Activated CD8-positive, alpha-beta memory T cell treated with anti-CD3 and anti-CD28 coated beads, Interleukin-2, amount 50 U/mL, for 1 hour (primary cell): ENCODE data around the gene KIZ.

Source experiments
- DNase-seq: peaks from one replicate; pipeline ENCODE4 v3.0.0-alpha.2; 2020; ENCODE audit errors: extremely low read depth

KIZ gene

GRCh38 chr20:21125849-21126580 lies at the start of gene KIZ:
Gene KIZ (plus strand): TSS chr20:21126082. CDS start chr20:21126116, 34 bp downstream.
- peak; percentile 85 for DNase-seq

- no peak for DNase-seq
Measured at GRCh38 chr20:21077809-21078345, 48.0 kb upstream of the KIZ start.

GRCh38 chr20:21082584-21082983 lies 43.3 kb upstream of the KIZ start:
- no peak for DNase-seq

- no peak for DNase-seq
Measured at GRCh38 chr20:21083825-21084325, 42.0 kb upstream of the KIZ start.

- no peak for DNase-seq
Measured at GRCh38 chr20:21087862-21088540, 37.9 kb upstream of the KIZ start.

- no peak for DNase-seq
Measured at GRCh38 chr20:21089391-21089790, 36.5 kb upstream of the KIZ start.

- no peak for DNase-seq
Measured at GRCh38 chr20:21090111-21090618, 35.7 kb upstream of the KIZ start.

- no peak for DNase-seq
Measured at GRCh38 chr20:21090721-21091120, 35.2 kb upstream of the KIZ start.

GRCh38 chr20:21092806-21093205 lies 33.1 kb upstream of the KIZ start:
- no peak for DNase-seq

- DNase-seq = no peak
Measured at GRCh38 chr20:21096321-21097043, 29.4 kb upstream of the KIZ start.

- no peak for DNase-seq
Measured at GRCh38 chr20:21099751-21100577, 25.9 kb upstream of the KIZ start.

GRCh38 chr20:21100578-21101452 lies 25.1 kb upstream of the KIZ start:
- DNase-seq = no peak

GRCh38 chr20:21101453-21101931 lies 24.4 kb upstream of the KIZ start:
- DNase-seq = no peak

- no peak for DNase-seq
Measured at GRCh38 chr20:21101932-21102575, 23.8 kb upstream of the KIZ start.

- DNase-seq = no peak
Measured at GRCh38 chr20:21102603-21103311, 23.1 kb upstream of the KIZ start.

- no peak for DNase-seq
Measured at GRCh38 chr20:21103582-21104465, 22.1 kb upstream of the KIZ start.

- DNase-seq = no peak
Measured at GRCh38 chr20:21104466-21104761, 21.5 kb upstream of the KIZ start.

- no peak for DNase-seq
Measured at GRCh38 chr20:21104921-21105320, 21.0 kb upstream of the KIZ start.
